Esophagus muscularis mucosa (tissue), 4 donors: ENCODE measurements around the gene RAB30. TPM values are rescaled to one million over a fixed set of nuclear protein-coding genes. Genes with fewer than 3 reads are reported as not detected.

Source experiments
- DNase-seq: peaks from one replicate; pipeline ENCODE4 v3.0.0-alpha.2; 2017; ENCODE audit errors: extremely low spot score
- H3K27ac ChIP-seq, 4 donors: fragments of 200-600 bp; sonication (generic); replicated peaks in 1 of 4; 1 replicate in 3 of 4; 2 replicates in 1 of 4; pipeline ENCODE4 v1.5.1; 2016 to 2019; ENCODE audit warnings: mild to moderate bottlenecking in 1 of 4
- H3K27me3 ChIP-seq, 4 donors: fragments of 200-600 bp; sonication (generic); one replicate each; pipeline versions ENCODE4 v1.5.1 to v1.6.0; 2016 to 2019
- H3K36me3 ChIP-seq, 4 donors: fragments of 200-600 bp; sonication (generic); one replicate each; pipeline ENCODE4 v1.5.1; 2016 to 2019
- H3K4me1 ChIP-seq, 4 donors: fragments of 200-600 bp; sonication (generic); one replicate each; pipeline ENCODE4 v1.5.1; 2016 to 2019
- H3K4me3 ChIP-seq, 4 donors: fragments of 200-600 bp; sonication (generic); 1 replicate in 2 of 4; 2 replicates in 2 of 4; pipeline ENCODE4 v1.5.1; 2016 to 2019; ENCODE audit warnings: mild to moderate bottlenecking in 4 of 4, moderate library complexity in 1 of 4
- H3K9me3 ChIP-seq, 4 donors: fragments of 200-600 bp; sonication (generic); 1 replicate in 3 of 4; 2 replicates in 1 of 4; pipeline ENCODE4 v1.5.1; 2016 to 2019
- CTCF ChIP-seq, 3 experiments: fragments of 200-600 bp in 2 of 3; fragments of 450-650 bp in 1 of 3; sonication (generic) in 2 of 3; IDR thresholded peaks; one replicate each; pipeline ENCODE4 v1.5.1; 2017 to 2019; ENCODE audit warnings: antibody characterized with exemption in 3 of 3, mild to moderate bottlenecking in 2 of 3, moderate library complexity in 1 of 3
- EP300 ChIP-seq: sonication (generic); formaldehyde crosslinking; IDR thresholded peaks from one replicate; pipeline ENCODE4 v1.6.1; 2017; ENCODE audit warnings: antibody characterized with exemption
- POLR2A ChIP-seq: fragments of 450-650 bp; IDR thresholded peaks from one replicate; pipeline ENCODE4 v1.6.1; 2017; ENCODE audit warnings: antibody characterized with exemption, moderate library complexity, mild to moderate bottlenecking, low read depth
- POLR2AphosphoS5 ChIP-seq, 2 donors: sonication (generic); formaldehyde crosslinking; IDR thresholded peaks; one replicate each; pipeline ENCODE4 v1.6.1; 2017; ENCODE audit warnings: antibody characterized with exemption in 2 of 2
- WGBS: methylation state at CpG from one replicate; pipeline ENCODE4 v1.1.5; 2018; 5-methylcytosine and 5-hydroxymethylcytosine counted together
- intact Hi-C: fragments of 100-400 bp; cut with DNase I; formaldehyde crosslinking; loops from one replicate; pipeline ENCODE4 v1.15.1; 2023
- total RNA-seq, 4 donors: library from RNA; depleted of rRNA; stranded (reverse); fragments of >200 nt; gene quantifications; one replicate each; pipeline versions ENCODE4 v1.1.0 to v1.2.1, GENCODE V29; 2016

RAB30 gene
- total RNA-seq, 4 donors from 2014 or later = 11.3 to 19.8 (median 18.2) TPM

- Histone ChIP-seq H3K36me3 (no peaks in the 10 kb centered on the region), H3K4me1 (peaks cover 50 to 69% (median 55%) of the 10 kb centered on the region in 4 donors), H3K27me3 (no peaks in the 10 kb centered on the region), H3K27ac (no peak overlapping the region), H3K9me3 (no peaks in the 10 kb centered on the region), H3K4me3 (no peak overlapping the region)
- DNase-seq = no peak
- WGBS = 90% methylated on average over 17 of the region's 17 CpGs
- intact Hi-C loops = no loop called here
- no peak for TF ChIP-seq POLR2A
- TF ChIP-seq POLR2AphosphoS5 (IDR thresholded peaks at IDR 0.05) = no peak
- no peak for TF ChIP-seq EP300
- TF ChIP-seq CTCF (IDR thresholded peaks at IDR 0.05) = no peak
These were observed 50.5 kb downstream of the RAB30 start for GRCh38 chr11:83020942-83021779.

- Histone ChIP-seq H3K27ac (no peak overlapping the region), H3K9me3 (no peaks in the 10 kb centered on the region), H3K4me3 (no peak overlapping the region), H3K4me1 (peaks cover 41 to 62% (median 47%) of the 10 kb centered on the region in 4 donors), H3K36me3 (no peaks in the 10 kb centered on the region), H3K27me3 (no peaks in the 10 kb centered on the region)
- no peak for TF ChIP-seq POLR2A
- TF ChIP-seq CTCF (IDR thresholded peaks at IDR 0.05) = no peak
- no peak for TF ChIP-seq POLR2AphosphoS5 (IDR thresholded peaks at IDR 0.05)
- no peak for TF ChIP-seq EP300
- DNase-seq = no peak
- intact Hi-C loops = no loop called here
- WGBS = 88% methylated on average over 3 of the region's 12 CpGs
These were observed 51.7 kb downstream of the RAB30 start for GRCh38 chr11:83019888-83020579.

- WGBS = 93% methylated on average over 1 of the region's 1 CpG
- Histone ChIP-seq H3K27ac (no peak overlapping the region), H3K4me3 (no peak overlapping the region), H3K27me3 (no peaks in the 10 kb centered on the region), H3K9me3 (no peaks in the 10 kb centered on the region), H3K4me1 (peaks cover 42 to 55% (median 46%) of the 10 kb centered on the region in 4 donors), H3K36me3 (no peaks in the 10 kb centered on the region)
- TF ChIP-seq POLR2A (no peak), EP300 (no peak), CTCF (IDR thresholded peaks at IDR 0.05) (no peak), POLR2AphosphoS5 (IDR thresholded peaks at IDR 0.05) (no peak)
- intact Hi-C loops = no loop called here
- no peak for DNase-seq
These were observed 56.7 kb downstream of the RAB30 start for GRCh38 chr11:83014951-83015350.

- WGBS = 94% methylated on average over 7 of the region's 7 CpGs
- H3K4me3 ChIP-seq = no peak overlapping the region
These were observed 59.3 kb downstream of the RAB30 start for GRCh38 chr11:83012168-83013067.

More at GRCh38 chr11:83012168-83013067, 59.3 kb downstream of the RAB30 start:
- intact Hi-C loops = no loop called here
- Histone ChIP-seq H3K4me1 (peaks cover 44 to 59% (median 50%) of the 10 kb centered on the region in 4 donors), H3K36me3 (no peaks in the 10 kb centered on the region), H3K27me3 (no peaks in the 10 kb centered on the region), H3K27ac (no peak overlapping the region), H3K9me3 (no peaks in the 10 kb centered on the region)
- TF ChIP-seq POLR2A (no peak), CTCF (IDR thresholded peaks at IDR 0.05) (no peak), EP300 (no peak), POLR2AphosphoS5 (IDR thresholded peaks at IDR 0.05) (no peak)
- DNase-seq = no peak
